K562 (cell line): ENCODE results near the gene RPL3. TPM values are rescaled to one million over a fixed set of nuclear protein-coding genes. Genes with fewer than 3 reads are reported as not detected.
A peak's percentile ranks its signal among the peaks of the same experiment; 100 is the strongest.

Experiments
- BRD4 ChIP-seq: fragments of 200-600 bp; sonication (generic); IDR thresholded peaks from 2 replicates; pipeline ENCODE4 v1.6.1; 2017; ENCODE audit warnings: inconsistent platforms
- C11orf30 ChIP-seq: fragments of 450-650 bp; IDR thresholded peaks from 2 replicates; pipeline ENCODE4 v1.6.1; 2016; ENCODE audit warnings: low read depth, mild to moderate bottlenecking
- CREB1 ChIP-seq, 2 experiments: sonication (generic) in 1 of 2; formaldehyde crosslinking in 1 of 2; IDR thresholded peaks; 2 replicates each; pipeline versions ENCODE4 v1.6.1 to v1.8.0; 2012 to 2022; ENCODE audit warnings: inconsistent platforms in 1 of 2, mild to moderate bottlenecking in 1 of 2, missing genetic modification reagents in 1 of 2, moderate library complexity in 1 of 2
- CXXC5 ChIP-seq: fragments of 250-450 bp; sonication (Bioruptor Pico); IDR thresholded peaks from 2 replicates; pipeline ENCODE4 v1.8.0; 2022; ENCODE audit warnings: inconsistent platforms, mild to moderate bottlenecking, moderate library complexity
- DMBX1 ChIP-seq: fragments of 250-450 bp; sonication (Bioruptor Pico); IDR thresholded peaks from 2 replicates; pipeline ENCODE4 v1.8.0; 2022; ENCODE audit warnings: inconsistent platforms, mild to moderate bottlenecking, moderate library complexity, borderline replicate concordance
- GATAD2A ChIP-seq: fragments of 450-650 bp; IDR thresholded peaks from 2 replicates; pipeline ENCODE4 v1.6.1; 2017
- HDAC1 ChIP-seq, 2 experiments: fragments of 450-650 bp; IDR thresholded peaks; 2 replicates each; pipeline ENCODE4 v1.6.1; 2016 to 2017; ENCODE audit warnings: inconsistent platforms in 1 of 2, mild to moderate bottlenecking in 1 of 2, moderate library complexity in 1 of 2
- KAT7 ChIP-seq: sonication (generic); formaldehyde crosslinking; IDR thresholded peaks from 2 replicates; pipeline ENCODE4 v1.8.0; 2022; ENCODE audit warnings: missing genetic modification reagents, mild to moderate bottlenecking, borderline replicate concordance
- KDM4B ChIP-seq, 2 experiments: fragments of 450-650 bp in 1 of 2; sonication (generic) in 1 of 2; IDR thresholded peaks; 2 replicates each; pipeline ENCODE4 v1.6.1; 2016 to 2017; ENCODE audit warnings: borderline replicate concordance in 2 of 2, antibody characterized with exemption in 1 of 2, low read depth in 1 of 2, mild to moderate bottlenecking in 1 of 2
- MYC ChIP-seq, 2 experiments: fragments of 250-450 bp in 1 of 2; sonication (Bioruptor Pico) in 1 of 2; IDR thresholded peaks; 2 replicates each; pipeline versions ENCODE4 v1.5.1 to v1.6.1; 2012 to 2021; ENCODE audit warnings: low read depth in 2 of 2, borderline replicate concordance in 1 of 2, improper control_type of control experiment in 1 of 2, low read length in 1 of 2, mild to moderate bottlenecking in 1 of 2, moderate library complexity in 1 of 2
- PKNOX1 ChIP-seq: fragments of 450-650 bp; IDR thresholded peaks from 2 replicates; pipeline ENCODE4 v1.6.1; 2016
- POU5F1 ChIP-seq: fragments of 150-350 bp; IDR thresholded peaks from 2 replicates; pipeline ENCODE4 v1.6.1; 2014; ENCODE audit warnings: borderline replicate concordance, low read length, low read depth, mild to moderate bottlenecking; ENCODE audit not compliant: partially characterized antibody
- TAF7 ChIP-seq: fragments of 450-650 bp; IDR thresholded peaks from 2 replicates; pipeline ENCODE4 v1.6.1; 2016; ENCODE audit warnings: missing genetic modification characterization, missing compliant biosample characterization
- TFE3 ChIP-seq: fragments of 450-650 bp; formaldehyde crosslinking; IDR thresholded peaks from 2 replicates; pipeline ENCODE4 v1.4.0; 2020; ENCODE audit warnings: mild to moderate bottlenecking, mixed read lengths
- ZBTB12 ChIP-seq: fragments of 250-450 bp; sonication (Bioruptor Pico); IDR thresholded peaks from 2 replicates; pipeline ENCODE4 v1.4.0; 2020
- ZBTB5 ChIP-seq: fragments of 450-650 bp; IDR thresholded peaks from 2 replicates; pipeline ENCODE4 v1.6.1; 2017; ENCODE audit warnings: antibody characterized with exemption
- ZBTB7A ChIP-seq: IDR thresholded peaks from 2 replicates; pipeline ENCODE4 v1.6.1; 2011; ENCODE audit warnings: low read depth, mild to moderate bottlenecking, low read length, moderate library complexity, borderline replicate concordance; ENCODE audit not compliant: control insufficient read depth
- ZNF239 ChIP-seq: fragments of 250-450 bp; sonication (Bioruptor Pico); IDR thresholded peaks from 2 replicates; pipeline ENCODE4 v1.4.0; 2020; ENCODE audit warnings: mild to moderate bottlenecking
- ZNF354B ChIP-seq: fragments of 250-450 bp; sonication (Bioruptor Pico); IDR thresholded peaks from 2 replicates; pipeline ENCODE4 v1.4.0; 2020
- ZNF583 ChIP-seq: fragments of 250-450 bp; sonication (Bioruptor Pico); IDR thresholded peaks from 2 replicates; pipeline ENCODE4 v1.4.0; 2020
- ZNF584 ChIP-seq: fragments of 200-800 bp; sonication (Bioruptor generic); IDR thresholded peaks from 2 replicates; pipeline ENCODE4 v1.6.1; 2016; ENCODE audit warnings: low read depth, mild to moderate bottlenecking, missing genetic modification characterization, missing compliant biosample characterization
- ZNF589 ChIP-seq: fragments of 200-800 bp; sonication (Bioruptor generic); IDR thresholded peaks from 2 replicates; pipeline ENCODE4 v1.6.1; 2016; ENCODE audit warnings: low read depth, missing genetic modification characterization, missing compliant biosample characterization
- polyA plus RNA-seq, 8 experiments: library from polyadenylated mRNA; depleted of rRNA in 4 of 8; stranded (reverse) in 5 of 8; unstranded in 3 of 8; fragments of >200 nt; fragmentation: Nextera tagmentation in 2 of 8; fragmentation: Illumina TruSeq in 1 of 8; extraction: Ambion mirVana in 2 of 8; extraction: Trizol in 1 of 8; gene quantifications; 2 replicates each; pipeline versions ENCODE4 v1.2.1 to v1.2.3, GENCODE V29; 2011 to 2014; ENCODE audit warnings: inconsistent platforms in 1 of 8, missing spikeins in 1 of 8
- total RNA-seq, 7 experiments: library from RNA; depleted of rRNA in 6 of 7; stranded (reverse); fragments of >200 nt in 6 of 7; fragmentation: Illumina TruSeq in 2 of 7; extraction: Trizol in 2 of 7; gene quantifications; 2 replicates each; pipeline versions ENCODE4 v1.2.1 to v1.2.3, GENCODE V29; 2011 to 2021; ENCODE audit warnings: low replicate concordance in 1 of 7

Gene RPL3
- total and polyA plus RNA-seq, 9 of the 15 experiments (the other 6 are each of a cell fraction or from before 2014, with no cell fraction given), result 1,624 to 4,066 (median 2,565) TPM

- peak; percentile 90; the same call in 1 of the 2 replicates for TF ChIP-seq ZNF584
- no peak for TF ChIP-seq ZNF354B (CRISPR knock-in tag)
- peak; percentile 96 for TF ChIP-seq C11orf30
- TF ChIP-seq DMBX1 (CRISPR knock-in tag), result peak; percentile 63
- no peak for TF ChIP-seq KAT7 (CRISPR knock-in tag)
- no peak for TF ChIP-seq CREB1 (IDR thresholded peaks at IDR 0.05)
- TF ChIP-seq CREB1 (CRISPR knock-in tag; IDR thresholded peaks at IDR 0.05), result peak; percentile 70
- TF ChIP-seq ZBTB5, result no peak
- TF ChIP-seq PKNOX1, result peak; percentile 45
- TF ChIP-seq HDAC1 (IDR thresholded peaks at IDR 0.05), result peak in 1 of 2 experiments; percentile 61; a peak in 2 of 4 replicates
- TF ChIP-seq TFE3 (CRISPR knock-in tag), result no peak
- TF ChIP-seq POU5F1, result no peak
- no peak for TF ChIP-seq ZBTB12 (CRISPR knock-in tag)
- peak; percentile 51; the same call in 1 of the 2 replicates for TF ChIP-seq ZNF583 (CRISPR knock-in tag)
- no peak for TF ChIP-seq TAF7 (tag)
- TF ChIP-seq ZNF239, result no peak
- TF ChIP-seq CXXC5 (CRISPR knock-in tag), result peak; percentile 66
- peak; percentile 78 for TF ChIP-seq MYC (IDR thresholded peaks at IDR 0.05; ENCODE audit: low read depth, low read length)
- no peak for TF ChIP-seq MYC (CRISPR knock-in tag; IDR thresholded peaks at IDR 0.05; ENCODE audit: borderline replicate concordance, low read depth)
- no peak for TF ChIP-seq KDM4B (IDR thresholded peaks at IDR 0.05; ENCODE audit: borderline replicate concordance in 2 of 2, low read depth in 1 of 2)
- peak; percentile 85; the same call in 1 of the 2 replicates for TF ChIP-seq ZNF589 (CRISPR knock-in tag)
- TF ChIP-seq GATAD2A, result peak; percentile 98
- TF ChIP-seq BRD4, result no peak
- peak; percentile 77; the same call in 1 of the 2 replicates for TF ChIP-seq ZBTB7A
These were observed 35.9 kb downstream of the RPL3 start (continued) for GRCh38 chr22:39283322-39284141.
